Measurements from ENCODE around the gene SSC4D.
"Not testable (repeated sequence)": the region's sequence is repeated elsewhere in the genome, so short reads cannot be mapped to it uniquely, and the experiment has no call there.

SSC4D gene

DNA sequence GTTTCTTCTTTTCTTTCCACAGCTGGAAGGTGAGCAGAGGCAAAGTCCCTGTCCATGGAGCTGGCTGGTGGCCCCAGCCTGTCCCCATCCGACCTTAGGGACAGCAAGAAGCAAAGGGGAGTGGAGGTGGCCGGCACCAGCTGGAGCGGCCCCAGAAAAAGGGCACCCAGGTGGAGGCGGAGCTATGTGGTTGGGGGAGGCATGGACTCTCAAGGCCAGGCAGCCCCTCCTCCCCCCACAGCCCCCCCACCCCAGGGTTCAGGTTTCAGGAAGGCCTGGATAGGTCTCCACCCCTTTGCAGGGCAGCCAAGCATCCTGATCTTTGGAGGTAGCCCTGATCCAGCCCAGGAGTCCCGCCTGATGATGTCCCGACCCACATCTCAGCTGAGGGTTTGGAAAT is at the start of gene SSC4D:
SSC4D (minus strand) TSS at position 161 of the 400 bp plus-strand sequence. CDS start 5,258 bp downstream, outside the sequence.
- no peak for DNase-seq

DNA sequence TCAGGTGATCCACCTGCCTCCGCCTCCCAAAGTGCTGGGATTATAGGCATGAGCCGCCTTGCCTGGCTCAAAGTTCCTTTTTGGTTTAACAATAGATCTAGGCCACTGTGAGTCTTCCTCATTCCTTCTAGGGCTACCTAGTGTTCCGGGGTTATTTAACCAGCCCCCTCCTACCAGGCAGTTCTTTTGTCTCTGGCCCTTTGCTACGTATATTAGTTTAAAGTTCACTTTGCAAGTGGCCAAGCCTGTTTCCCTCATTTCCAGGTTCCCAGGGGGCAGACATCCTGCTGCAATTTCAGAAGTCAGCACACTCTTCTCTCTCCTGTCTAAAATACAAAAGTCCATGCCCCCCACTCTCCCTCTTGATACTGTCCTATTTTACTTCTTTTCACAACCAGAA is 49.0 kb upstream of the SSC4D start:
- DNase-seq, result not testable (repeated sequence)

DNA sequence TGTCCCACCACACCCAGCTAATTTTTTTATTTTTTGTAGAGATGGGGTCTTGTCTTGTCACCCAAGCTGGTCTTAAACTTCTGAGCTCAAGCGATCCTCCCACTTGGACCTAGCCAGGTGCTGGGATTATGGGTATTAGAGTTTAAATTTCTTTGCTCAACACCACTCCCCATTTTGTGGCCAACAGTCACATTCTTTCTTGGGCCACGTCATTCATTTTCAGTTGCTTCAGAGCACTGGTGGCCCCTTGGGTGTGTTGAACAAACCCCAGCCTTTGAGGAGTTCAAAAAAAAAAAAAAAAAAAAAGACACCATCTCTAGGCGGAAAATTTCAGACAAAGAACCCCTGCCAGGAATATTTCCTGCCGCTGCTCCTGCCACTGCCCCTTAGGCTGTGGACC is 47.5 kb upstream of the SSC4D start:
- not testable (repeated sequence) for DNase-seq

DNA sequence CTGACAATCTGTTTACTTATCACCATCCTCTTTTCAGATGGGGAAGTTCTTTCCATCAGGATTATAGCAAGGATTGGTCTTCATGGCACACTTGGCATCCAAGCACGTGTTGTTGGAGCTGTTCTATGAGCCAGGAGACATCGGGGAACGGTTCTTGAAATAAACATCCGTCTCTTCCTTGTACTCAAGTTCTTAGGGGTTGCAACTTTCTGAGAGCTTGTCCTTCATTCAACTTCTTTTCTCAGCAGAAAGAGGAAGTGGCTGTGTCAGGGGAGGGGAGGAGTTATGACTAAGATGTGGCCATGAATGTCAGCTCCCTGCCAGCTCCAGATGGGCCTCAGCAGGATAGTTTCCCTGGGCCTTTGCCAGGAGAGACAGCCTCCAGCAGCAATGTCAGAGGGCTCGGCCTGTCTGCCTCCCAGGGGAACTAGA is 36.1 kb upstream of the SSC4D start:
- not testable (repeated sequence) for DNase-seq

DNA sequence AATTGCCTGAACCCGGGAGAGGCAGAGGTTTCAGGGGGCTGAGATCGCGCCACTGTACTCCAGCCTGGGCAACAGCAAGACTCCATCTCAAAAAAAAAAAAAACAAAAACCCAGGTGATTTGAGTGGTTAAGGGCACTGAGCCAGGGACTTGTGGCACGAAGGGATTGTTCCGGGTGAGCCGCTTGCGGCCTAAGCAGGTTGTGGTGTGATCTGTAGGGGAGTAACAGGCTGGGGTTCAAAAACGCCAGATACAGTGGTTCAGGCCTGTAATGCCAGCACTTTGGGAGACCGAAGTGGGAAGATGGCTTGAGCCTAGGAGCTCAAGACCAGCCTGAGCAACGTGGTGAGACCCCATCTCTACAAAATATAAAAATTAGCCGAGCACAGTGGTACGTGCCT is 34.3 kb upstream of the SSC4D start:
- DNase-seq, result not testable (repeated sequence)

DNA sequence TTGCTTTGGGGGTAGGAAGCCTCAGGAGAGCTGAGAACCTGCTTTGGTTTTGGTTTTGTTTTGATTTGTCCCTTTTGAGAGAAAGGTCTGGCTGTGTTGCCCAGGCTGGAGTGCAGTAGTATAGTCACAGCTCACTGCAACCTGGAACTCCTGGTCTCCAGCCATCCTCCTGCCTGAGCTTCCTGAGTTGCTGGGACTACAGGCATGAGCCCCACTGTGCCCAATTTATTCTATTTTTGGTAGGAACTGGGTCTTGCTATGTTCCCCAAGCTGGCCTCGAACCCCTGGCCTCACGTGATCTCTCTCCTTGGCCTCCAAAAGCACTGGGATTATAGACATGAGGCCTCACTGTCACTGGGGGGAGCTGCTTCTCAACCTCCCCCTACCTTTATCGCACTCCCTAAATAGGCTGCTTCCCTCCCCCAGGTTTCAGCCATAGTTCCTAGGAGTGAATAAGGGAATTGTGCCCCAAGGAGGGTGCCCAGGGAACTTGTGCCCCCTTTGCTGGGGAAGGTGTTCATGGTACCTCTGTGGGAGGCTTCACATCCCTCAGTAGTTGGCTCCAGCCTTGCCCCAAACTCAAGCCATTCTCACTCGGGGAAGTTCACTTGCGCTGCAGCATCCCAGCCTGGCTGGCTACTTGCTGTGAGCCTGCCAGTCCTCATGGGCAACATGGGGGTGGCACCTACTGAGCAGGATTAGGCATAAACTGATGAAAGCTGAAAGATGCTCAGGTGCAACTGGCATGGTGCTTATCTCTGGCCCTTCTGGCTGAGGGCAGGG is 33.4 kb upstream of the SSC4D start:
- not testable (repeated sequence) for DNase-seq

DNA sequence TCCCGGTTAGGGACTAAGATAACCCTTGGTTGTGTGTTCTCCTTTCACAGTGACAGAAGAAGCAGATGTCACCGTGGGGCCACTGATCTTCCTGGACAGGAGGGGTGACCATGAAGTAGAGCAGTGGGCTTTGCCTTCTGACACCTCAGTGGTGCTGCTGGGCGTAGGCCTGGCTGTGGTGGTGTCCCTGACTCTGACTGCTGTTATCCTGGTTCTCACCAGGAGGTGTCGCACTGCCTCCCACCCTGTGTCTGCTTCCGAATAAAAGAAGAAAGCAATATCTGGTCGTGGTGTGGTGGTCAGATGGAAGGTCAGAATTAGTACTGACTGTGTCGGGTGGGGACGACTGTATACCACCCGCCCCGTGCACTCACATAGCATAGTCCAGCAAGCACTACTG is 32.3 kb upstream of the SSC4D start:
- not testable (repeated sequence) for DNase-seq

DNA sequence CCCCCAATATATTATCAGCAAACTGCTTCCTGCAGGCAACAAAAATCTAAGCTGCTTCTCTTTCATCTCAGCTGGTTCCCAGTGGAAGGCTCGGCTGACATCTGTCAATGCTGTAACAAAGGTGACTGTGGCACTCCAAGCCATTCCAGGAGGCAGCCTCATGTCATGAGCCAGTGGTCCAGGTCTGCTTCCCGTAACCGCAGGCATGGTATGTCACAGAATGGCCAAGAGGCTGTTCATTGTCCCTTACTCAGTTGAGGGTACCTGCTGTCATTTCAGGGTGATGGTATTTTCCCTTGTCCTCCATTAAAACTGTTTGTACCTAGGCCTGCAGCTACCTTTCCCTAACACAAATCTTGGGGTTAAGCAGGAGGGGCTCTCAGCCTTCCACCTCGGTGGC is 30.9 kb upstream of the SSC4D start:
- DNase-seq, result not testable (repeated sequence)

DNA sequence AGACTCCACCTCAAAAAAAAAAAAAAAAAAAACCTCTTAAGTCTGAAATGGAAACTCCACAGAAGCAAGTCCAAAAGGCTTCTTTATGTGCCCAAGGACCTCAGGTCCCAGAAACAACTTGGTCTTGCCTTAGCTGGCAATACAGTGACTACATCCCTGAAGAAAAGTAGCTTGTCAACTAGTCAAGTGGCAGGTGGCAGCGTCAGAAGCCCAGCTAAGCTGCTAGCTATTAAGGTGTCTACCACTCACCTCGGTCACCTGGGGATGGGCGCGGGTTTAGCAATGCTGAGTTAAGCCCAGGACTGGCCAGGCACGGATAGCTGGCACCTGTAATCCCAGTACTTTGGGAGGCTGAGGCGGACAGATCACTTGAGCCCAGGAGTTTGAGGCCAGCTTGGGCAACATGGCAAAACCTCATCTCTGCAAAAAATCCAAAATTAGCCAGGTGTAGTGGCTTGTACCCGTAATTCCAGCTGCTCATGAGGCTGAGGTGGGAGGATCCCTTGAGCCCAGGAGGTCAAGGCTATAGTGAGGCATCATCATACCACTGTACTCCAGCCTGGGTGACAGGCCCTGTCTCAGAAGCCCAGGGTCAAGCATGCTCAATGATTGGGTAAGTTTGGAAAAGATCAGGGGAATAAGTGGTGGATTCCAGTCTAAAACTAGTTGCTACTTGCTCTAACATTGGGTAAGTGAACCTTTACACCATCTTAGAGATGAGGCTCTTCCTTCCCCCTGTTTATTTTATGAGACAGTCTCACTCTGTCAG is 29.8 kb upstream of the SSC4D start:
- not testable (repeated sequence) for DNase-seq

DNA sequence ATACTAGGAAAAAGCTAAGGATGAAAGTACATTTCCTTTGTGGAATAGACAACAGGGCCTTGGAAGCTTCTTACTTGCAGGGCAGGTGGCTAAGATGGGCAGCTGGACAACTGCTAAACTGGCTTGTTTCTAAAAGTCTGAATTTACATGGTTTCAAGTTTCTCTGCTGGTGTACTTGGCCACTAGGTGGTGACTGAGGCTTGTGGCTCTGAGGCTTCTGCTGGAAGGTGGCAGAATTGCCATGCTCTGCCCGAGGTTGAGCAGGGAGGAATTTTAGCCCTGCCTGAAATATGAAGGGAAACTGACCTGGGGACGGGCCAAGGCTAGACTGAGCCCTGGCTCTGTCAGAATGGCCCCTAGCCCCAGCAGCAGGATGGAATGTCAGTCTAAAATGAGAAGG is 28.4 kb upstream of the SSC4D start:
- not testable (repeated sequence) for DNase-seq

DNA sequence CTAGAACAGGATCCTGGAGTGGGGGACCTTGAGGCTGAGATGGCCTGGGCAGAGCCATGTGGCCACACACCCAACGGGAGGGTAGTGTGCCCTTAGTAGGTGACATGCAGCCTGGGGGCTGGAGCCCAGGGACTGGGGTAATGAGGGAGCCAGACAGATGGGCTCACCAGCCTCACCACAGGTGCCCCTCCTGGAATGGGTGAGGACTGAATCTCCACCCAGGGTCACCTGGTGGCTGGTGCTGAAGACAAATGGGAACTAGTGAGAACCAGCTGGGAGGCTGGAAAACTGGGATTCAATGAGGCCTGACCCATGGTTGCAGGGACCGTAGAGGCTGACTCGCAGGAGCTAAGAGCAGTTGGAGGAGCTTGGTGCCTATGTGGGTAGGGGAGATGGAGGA is 21.3 kb upstream of the SSC4D start:
- no peak for DNase-seq

DNA sequence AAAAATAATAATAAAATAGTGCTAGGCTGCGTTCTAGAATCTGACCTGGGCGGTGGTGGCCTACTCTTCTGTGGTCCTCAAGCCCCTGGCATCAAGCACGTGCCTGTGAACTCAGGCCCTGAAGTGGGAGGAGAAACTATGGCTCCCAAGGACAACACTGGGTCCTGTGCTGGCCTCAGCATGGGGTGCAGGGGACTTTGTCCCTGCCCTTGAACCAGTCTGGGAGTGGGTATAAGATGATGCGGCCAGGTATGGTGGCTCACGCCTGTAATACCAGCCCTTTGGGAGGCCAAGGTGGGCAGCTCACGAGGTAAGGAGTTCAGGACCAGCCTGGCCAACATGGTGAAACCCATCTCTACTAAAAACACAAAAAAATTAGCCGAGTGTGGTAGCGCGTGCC is 20.7 kb upstream of the SSC4D start:
- DNase-seq, result no peak

DNA sequence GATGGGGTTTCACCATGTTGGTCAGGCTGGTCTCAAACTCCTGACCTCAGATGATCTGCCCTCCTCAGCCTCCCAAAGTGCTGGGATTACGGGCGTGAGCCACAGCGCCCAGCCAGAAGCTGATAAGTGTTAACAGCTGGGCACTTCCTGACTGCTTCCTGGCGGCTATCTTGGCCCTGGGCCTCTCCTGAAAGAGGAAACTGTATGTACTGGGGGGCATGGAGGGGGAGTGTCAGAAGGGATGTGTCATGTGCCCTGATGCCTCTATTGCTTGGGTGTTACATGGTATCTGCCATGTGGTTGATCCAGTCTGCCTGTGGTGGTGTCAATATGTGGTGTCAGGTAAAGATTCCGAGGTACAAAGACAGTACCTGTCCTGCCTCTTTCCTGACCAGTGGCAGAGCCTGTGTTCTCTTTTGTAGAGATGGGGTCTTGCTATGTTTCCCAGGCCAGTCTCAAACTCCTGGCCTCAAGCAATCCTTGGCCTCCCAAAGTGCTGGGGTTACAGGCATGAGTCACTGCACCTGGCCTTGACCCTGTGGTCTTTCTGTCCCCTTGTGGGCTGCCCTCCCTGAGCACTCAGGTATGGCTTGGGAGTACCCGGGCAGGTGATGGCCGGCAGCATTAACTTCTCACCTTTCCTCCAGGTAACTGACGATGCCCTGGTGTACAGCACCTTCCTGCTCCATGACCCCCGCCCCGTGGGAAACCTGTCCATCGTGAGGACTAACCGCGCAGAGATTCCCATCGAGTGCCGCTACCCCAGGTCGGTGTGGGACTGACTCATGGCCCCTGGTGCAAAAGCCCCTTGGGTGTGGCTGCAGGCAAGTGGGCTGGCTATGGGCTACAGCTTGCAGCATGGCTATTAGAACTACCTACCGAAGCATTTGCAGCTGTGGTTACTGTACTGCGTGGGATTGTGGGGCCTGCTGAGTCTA is 19.6 kb upstream of the SSC4D start:
- no peak for DNase-seq

DNA sequence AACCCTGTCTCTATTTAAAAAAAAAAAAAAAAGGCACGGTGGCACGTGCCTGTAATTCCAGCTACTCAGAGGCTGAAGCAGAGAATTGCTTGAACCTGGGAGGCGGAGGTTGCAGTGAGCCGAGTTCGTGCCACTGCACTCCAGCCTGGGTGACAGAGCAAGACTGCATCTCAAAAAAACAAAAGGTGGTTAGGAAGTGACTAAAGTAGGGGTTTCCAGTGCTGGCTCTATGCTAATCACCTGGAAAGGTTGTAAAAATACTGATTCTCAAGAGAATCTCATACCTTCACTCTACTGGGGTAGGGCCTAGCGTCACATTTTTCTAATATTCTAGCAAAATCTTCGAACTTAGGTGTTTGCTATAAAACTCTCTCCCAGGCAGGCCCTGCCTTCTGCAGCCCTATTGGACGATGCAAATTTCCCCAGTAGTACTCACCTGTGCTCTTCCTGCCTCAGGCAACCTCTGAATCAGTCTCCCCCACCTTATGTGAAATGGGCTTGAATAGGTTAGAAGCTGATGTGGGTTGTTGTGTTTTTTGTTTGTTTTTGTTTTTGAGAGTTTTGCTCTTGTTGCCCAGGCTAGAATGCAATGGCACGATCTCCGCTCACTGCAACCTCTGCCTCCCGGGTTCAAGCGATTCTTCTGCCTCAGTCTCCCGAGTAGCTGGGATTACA is 18.8 kb upstream of the SSC4D start:
- DNase-seq, result no peak

DNA sequence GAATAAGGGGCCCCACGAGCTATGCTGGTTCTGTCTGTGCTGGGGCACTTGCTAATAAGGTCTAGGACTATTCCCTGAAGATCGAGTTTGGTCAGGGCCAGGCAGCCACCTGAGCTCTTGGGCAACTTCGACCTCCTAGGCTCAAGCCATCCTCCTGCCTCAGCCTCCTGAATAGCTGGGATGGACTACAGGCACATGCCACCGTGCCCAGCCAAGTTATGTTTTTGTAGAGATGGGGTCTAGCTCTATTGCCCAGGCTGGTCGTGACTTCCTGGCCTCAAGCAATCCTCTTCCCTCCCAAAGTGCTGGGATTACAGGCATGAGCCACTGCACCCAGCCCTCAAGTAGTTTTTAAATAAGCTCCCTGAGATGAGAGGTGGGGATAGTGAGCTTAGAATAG is 18.1 kb upstream of the SSC4D start:
- DNase-seq, result no peak

DNA sequence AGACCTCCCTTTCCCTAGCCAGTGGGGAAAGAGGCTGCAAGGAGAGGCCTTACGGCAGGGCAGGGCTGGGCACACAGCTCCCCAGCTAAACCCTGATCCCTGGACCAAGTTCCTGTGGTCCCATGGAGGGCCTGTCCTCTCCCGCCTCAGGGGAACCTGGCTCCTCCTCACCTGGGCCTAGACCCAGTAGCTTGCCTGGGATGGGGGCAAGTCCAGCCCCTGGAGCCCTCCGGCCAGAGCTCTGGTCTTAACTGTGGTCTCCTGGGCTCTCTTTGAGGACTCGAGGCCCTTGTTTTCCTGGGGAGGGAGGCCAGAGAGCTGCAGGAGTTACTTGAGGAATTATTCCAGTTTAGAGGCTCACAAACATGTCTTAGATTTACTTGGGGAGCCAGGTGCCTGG is 16.7 kb upstream of the SSC4D start:
- no peak for DNase-seq

DNA sequence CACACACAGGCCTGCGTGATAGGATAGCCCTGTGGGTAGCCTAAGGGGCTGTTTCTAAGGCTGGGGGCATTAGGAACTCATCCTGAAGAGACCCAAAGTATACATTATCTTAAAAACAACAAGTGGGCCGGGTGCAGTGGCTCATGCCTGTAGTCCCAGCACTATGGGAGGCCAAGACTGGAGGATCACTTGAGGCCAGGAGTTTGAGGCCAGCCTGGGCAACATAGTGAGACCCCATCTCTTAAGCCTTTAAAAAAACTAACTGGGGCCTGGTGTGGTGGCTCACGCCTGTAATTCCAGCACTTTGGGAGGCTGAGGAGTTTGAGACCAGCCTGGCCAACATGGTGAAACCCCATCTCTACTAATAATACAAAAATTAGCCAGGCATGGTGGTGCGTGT is 16.1 kb upstream of the SSC4D start:
- not testable (repeated sequence) for DNase-seq

DNA sequence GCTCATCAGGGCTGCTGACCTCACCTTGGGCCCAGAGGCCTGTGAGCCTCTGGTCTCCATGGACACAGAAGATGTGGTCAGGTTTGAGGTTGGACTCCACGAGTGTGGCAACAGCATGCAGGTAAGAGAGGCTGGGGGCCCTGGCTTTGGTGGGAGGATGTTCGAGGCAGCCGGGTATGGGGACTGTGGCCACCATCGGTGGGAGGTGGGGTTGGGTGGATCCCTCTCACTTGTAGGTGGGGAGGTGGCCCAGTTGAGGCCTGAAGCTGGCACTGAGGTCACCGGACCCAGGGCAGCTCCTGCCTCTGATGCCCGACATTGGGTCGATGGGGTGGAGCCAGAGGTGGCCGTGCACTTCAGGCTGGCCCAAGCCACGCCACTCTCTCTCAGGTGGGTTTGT is 15.7 kb upstream of the SSC4D start:
- DNase-seq, result no peak

DNA sequence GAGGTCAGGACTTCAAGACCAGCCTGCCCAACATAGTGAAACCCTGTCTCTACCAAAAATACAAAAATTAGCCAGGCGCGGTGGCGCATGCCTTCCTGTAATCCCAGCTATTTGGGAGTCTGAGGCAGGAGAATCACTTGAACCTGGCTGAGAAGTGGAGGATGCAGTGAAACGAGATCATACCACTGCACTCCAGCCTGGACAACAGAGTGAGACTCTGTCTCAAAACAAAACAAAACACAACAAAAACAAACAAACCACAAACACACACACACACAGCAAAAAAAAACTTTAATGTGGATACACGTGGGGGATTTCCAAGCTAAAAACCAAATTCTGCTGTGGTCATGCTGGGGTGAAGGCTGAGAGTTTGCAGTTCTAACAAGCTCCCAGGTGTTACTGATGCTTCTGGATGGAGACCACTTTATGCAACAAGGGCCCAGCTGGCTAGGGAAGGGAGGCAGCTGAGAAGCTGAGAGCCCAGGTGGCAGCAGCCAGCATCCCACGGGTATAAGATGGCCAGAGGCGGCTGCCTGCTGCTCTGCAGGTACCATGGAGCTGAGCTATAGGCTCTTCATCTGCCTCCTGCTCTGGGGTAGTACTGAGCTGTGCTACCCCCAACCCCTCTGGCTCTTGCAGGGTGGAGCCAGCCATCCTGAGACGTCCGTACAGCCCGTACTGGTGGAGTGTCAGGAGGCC is 15.1 kb upstream of the SSC4D start, which contains the start of gene ZP3:
ZP3 (plus strand) TSS at position 538 of the 699 bp plus-strand sequence; CDS start at position 553, 15 bp downstream.
- no peak for DNase-seq

DNA sequence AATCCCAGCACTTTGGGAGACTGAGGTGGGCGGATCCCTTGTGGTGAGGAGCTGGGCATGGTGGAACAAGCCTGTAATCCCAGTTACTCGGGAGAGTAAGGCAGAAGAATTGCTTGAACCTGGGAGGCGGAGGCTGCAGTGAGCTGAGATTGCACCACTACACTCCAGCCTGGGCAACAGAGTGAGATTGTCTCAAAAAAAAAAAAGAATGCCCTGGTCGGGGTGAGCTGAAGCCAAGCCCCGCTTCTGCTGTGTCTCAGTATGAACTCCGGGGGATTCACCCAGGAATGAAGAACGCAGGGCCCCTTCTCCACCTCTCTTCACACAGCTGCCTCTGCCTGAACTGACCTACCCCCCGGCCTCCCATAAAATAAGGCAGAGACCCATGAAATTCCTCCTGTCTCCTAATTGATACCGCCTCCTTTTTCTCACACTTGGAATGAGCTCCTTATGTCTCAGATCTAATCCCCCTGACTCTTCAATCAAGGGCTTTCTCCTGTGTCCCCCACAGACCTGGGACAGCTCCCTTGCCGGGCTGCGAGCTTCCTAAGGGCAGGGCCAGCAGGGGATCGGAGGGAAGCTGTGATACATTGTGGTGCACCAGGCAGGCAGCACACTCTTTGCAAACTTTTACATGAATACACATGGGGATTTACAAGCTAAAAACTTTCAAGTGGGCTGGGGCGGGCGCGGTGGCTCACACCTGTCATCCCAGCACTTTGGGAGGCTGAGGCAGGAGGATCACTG is 14.3 kb upstream of the SSC4D start:
- DNase-seq, result no peak

DNA sequence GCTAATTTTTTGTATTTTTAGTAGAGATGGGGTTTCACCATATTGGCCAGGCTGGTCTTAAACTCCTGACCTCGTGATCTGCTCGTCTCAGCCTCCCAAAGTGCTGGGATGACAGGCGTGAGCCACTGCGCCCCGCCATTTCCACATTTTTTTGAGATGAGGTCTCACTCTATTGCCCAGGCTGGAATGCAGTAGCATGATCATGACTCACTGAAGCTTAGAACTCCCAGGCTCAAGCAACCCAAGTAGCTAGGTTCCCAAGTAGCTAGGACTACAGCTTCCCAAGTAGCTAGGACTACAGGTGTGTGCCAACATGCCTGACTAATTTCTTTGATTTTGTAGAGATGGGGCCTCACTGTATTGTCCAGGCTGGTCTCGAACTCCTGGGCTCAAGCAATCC is 11.6 kb upstream of the SSC4D start:
- not testable (repeated sequence) for DNase-seq
